ENCODE measurements around the gene SZT2.

- TF ChIP-seq, protein P1, sequence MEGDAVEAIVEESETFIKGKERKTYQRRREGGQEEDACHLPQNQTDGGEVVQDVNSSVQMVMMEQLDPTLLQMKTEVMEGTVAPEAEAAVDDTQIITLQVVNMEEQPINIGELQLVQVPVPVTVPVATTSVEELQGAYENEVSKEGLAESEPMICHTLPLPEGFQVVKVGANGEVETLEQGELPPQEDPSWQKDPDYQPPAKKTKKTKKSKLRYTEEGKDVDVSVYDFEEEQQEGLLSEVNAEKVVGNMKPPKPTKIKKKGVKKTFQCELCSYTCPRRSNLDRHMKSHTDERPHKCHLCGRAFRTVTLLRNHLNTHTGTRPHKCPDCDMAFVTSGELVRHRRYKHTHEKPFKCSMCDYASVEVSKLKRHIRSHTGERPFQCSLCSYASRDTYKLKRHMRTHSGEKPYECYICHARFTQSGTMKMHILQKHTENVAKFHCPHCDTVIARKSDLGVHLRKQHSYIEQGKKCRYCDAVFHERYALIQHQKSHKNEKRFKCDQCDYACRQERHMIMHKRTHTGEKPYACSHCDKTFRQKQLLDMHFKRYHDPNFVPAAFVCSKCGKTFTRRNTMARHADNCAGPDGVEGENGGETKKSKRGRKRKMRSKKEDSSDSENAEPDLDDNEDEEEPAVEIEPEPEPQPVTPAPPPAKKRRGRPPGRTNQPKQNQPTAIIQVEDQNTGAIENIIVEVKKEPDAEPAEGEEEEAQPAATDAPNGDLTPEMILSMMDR (IDR thresholded peaks at IDR 0.05; ENCODE audit: low read depth, low read length), result no peak
- TF ChIP-seq MAX (IDR thresholded peaks at IDR 0.05; ENCODE audit: low read depth, low read length), result no peak
Observed at GRCh38 chr1:43427524-43427923, 37.8 kb downstream of the SZT2 start.

All from NB4 (cell line).